ENCODE results near the gene RELCH.

DNA sequence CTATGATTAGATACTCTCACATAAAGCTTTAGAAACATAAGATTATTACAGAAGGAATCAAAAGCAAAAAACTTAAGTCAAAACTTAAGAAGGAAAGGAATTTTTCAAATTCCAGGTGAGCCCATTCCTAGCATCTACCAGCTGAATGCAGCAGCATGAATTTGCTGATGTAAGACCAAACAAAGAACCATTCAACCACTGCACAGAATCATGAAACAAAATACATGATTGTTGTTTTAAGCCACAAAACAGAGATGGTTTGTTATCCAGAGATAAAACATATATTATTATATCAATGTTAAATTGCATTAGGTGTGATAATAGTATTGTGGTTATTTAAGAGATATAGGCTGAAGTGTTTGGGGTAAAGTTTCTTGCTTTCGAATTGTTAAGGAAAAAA, 29.2 kb upstream of the RELCH start:
- TF ChIP-seq TAF1 (IDR thresholded peaks at IDR 0.05; ENCODE audit: borderline replicate concordance, insufficient read depth, low read length) (no peak), SIN3A (IDR thresholded peaks at IDR 0.05; ENCODE audit: borderline replicate concordance, insufficient read depth, low read length) (no peak), POLR2AphosphoS5 (IDR thresholded peaks at IDR 0.05; ENCODE audit: low read depth, low read length) (no peak)
- TF ChIP-seq, protein P1, sequence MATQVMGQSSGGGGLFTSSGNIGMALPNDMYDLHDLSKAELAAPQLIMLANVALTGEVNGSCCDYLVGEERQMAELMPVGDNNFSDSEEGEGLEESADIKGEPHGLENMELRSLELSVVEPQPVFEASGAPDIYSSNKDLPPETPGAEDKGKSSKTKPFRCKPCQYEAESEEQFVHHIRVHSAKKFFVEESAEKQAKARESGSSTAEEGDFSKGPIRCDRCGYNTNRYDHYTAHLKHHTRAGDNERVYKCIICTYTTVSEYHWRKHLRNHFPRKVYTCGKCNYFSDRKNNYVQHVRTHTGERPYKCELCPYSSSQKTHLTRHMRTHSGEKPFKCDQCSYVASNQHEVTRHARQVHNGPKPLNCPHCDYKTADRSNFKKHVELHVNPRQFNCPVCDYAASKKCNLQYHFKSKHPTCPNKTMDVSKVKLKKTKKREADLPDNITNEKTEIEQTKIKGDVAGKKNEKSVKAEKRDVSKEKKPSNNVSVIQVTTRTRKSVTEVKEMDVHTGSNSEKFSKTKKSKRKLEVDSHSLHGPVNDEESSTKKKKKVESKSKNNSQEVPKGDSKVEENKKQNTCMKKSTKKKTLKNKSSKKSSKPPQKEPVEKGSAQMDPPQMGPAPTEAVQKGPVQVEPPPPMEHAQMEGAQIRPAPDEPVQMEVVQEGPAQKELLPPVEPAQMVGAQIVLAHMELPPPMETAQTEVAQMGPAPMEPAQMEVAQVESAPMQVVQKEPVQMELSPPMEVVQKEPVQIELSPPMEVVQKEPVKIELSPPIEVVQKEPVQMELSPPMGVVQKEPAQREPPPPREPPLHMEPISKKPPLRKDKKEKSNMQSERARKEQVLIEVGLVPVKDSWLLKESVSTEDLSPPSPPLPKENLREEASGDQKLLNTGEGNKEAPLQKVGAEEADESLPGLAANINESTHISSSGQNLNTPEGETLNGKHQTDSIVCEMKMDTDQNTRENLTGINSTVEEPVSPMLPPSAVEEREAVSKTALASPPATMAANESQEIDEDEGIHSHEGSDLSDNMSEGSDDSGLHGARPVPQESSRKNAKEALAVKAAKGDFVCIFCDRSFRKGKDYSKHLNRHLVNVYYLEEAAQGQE (IDR thresholded peaks at IDR 0.05; ENCODE audit: insufficient read depth in 1 of 2, low read depth in 2 of 2, low read length in 2 of 2), result no peak
